ENCODE measurements around the gene DDAH1.

The DDAH1 gene

DNA sequence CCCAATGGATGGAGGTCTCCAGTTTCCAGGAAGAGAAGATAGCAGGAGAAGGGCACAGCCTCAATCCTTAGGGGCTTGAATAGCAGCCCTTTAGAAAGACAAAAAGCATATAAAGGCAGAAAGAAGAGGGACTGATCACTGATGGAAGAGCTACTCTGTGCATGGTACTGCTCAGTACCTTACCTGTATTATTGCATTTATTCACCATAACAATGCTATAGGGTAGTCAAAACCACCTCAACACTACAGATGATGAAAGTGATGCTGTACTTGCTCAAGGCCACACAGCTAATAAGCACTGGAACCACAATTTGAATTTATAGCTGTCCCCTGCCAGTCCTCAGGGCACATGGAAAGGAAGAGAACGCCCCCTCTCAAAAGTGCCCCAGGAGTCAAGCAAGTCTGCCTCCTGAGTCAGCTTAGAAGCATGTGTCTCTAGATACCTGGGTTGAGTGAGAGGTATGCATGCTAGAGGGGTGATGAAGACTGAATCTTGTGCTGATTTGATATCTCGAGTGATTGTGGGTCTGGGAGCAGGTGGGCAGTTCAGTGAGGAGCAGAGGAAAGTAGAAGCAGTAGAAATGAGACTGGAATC is 13.6 kb downstream of the DDAH1 start:
- no peak for DNase-seq (ENCODE audit: low spot score)
- TF ChIP-seq, protein P1, sequence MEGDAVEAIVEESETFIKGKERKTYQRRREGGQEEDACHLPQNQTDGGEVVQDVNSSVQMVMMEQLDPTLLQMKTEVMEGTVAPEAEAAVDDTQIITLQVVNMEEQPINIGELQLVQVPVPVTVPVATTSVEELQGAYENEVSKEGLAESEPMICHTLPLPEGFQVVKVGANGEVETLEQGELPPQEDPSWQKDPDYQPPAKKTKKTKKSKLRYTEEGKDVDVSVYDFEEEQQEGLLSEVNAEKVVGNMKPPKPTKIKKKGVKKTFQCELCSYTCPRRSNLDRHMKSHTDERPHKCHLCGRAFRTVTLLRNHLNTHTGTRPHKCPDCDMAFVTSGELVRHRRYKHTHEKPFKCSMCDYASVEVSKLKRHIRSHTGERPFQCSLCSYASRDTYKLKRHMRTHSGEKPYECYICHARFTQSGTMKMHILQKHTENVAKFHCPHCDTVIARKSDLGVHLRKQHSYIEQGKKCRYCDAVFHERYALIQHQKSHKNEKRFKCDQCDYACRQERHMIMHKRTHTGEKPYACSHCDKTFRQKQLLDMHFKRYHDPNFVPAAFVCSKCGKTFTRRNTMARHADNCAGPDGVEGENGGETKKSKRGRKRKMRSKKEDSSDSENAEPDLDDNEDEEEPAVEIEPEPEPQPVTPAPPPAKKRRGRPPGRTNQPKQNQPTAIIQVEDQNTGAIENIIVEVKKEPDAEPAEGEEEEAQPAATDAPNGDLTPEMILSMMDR (IDR thresholded peaks at IDR 0.05; ENCODE audit: extremely low read depth, missing control alignments), result no peak

DNA sequence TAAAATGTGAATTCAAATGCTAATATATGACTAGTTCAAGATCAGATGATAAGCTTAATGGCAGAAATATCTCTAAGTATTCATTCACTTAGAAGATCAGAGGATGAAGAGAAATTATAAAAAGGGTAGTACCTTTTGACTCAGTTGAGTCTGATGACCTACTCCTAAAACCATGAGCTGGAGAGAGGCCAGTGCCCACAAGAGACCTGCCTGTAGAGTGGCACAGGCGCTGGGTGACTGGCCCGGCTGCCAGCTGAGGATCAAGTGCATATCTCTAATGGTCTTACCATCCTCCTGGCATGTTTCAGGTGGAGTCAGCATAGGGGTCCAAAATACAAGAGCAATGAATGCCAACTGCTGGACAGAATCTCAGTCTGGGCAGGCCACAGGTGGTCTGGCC is 14.1 kb downstream of the DDAH1 start:
- TF ChIP-seq, protein P1 (IDR thresholded peaks at IDR 0.05; ENCODE audit: extremely low read depth, missing control alignments), result no peak
- DNase-seq (ENCODE audit: low spot score), result no peak

DNA sequence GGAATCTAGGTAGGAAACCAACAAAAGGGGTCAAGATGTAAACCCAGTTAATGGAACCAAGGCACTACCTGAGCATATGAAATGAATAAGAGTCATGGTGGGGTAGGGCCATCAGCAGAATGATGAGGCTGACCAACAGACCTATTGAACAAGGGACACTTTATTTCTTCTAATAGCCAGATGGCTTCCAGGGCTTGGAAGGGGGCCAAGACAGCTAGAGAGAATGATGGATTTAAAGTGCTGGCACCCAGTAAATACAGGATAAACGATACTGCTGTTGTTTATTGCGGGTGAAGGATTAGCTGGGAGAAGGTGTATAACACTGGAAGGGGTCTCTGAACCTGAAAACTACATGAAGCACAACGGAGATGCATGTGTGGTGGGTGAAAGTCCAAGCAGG is 15.6 kb downstream of the DDAH1 start:
- no peak for DNase-seq (ENCODE audit: low spot score)
- TF ChIP-seq, protein P1 (IDR thresholded peaks at IDR 0.05; ENCODE audit: extremely low read depth, missing control alignments), result no peak

DNA sequence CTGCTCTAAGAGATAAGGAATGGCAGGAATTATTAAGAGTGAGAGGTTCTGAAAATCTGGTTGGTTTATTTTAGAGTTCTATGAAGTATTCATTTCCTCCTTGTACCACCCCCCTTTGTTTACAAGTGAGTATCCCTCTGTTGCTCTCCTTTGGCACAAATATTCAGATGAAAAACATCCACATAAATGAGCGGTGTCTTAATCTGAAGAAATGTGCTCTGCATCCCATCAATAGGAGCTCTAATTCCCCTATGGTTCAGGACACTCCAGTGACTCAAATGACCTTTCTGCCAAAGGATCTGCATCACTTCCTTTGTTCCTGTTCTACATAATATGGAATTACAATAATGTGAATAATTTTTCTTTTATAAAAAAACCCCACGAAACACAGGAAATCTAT is 16.6 kb downstream of the DDAH1 start:
- TF ChIP-seq, protein P1 (IDR thresholded peaks at IDR 0.05; ENCODE audit: extremely low read depth, missing control alignments), result no peak
- no peak for DNase-seq (ENCODE audit: low spot score)

DNA sequence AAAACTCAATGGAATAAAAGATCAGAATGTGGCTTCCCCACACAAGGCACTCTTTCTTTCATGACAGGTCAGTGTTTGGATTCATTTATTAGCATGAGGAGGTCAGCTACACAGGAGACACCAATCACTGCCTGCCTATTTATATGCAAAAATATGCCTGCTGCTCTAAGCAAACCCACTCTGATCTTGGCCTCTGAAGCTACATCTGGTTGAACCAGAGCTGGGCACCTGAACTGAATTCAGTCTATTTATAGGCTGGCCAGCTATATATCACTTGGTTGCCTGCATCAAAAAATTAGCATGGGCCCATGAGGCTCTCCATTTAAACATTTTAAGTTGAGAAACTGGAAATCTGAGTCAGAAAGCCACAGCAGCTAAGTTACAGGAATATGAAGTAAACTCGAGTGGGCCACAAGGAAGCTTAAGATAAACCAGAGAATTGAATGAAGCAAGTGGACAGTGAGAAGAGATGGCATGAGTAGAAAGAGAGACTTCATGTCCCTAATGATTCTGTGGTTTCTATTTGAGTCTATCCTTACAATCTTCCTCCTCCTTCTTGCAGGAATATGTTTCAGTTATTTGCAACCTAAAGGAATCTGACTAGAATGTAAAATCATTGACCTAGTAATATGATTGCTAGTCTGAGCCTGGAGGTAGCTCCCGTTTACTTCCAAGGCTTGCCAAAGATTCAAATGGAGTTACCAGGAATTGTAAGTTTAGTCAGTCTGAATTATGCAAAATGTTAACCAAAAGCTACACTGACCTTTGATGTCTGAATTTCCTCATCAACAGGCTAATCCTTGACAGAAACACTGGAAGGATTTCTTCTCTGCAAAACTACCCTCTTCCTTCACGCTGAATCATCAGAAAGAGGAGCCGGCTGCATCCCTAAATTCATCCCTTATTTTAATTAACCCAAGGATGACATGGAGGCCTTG is 17.7 kb downstream of the DDAH1 start:
- no peak for DNase-seq (ENCODE audit: low spot score)
- TF ChIP-seq, protein P1 (IDR thresholded peaks at IDR 0.05; ENCODE audit: extremely low read depth, missing control alignments), result no peak

DNA sequence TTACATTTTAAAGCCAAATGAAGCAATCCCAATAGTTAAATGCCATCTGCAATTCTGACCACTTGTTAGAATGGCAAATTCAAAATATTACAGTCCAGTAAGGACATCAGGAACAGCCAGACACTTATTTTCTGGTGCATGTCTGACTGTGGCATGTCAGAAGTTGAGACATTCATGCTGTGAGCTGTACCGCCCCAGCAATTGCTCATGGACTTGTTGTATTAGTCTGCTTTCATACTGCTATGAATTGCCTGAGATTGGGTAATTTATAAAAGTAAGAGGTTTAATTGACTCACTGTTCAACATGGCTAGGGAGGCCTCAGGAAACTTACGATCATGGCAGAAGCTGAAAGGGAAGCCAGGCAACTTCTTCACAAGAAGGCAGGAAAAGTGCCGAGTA is 19.1 kb downstream of the DDAH1 start:
- TF ChIP-seq, protein P1 (IDR thresholded peaks at IDR 0.05; ENCODE audit: extremely low read depth, missing control alignments), result no peak
- no peak for DNase-seq (ENCODE audit: low spot score)

DNA sequence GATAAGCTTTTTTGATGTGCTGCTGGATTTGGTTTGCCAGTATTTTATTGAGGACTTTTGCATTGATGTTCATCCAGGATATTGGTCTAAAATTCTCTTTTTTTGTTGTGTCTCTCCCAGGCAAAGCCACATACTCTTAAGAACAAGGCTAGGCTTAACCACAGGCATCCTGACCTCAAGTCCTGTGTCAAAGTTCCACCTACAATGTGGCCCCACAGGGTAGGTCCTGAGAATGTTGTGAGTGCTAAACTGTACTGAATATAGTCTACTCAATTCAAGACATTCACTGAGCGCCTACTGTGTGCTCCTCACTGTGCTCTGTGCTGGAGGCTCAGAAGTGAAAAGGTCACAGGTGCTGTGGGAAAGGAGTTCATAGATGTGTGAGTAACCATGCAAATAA is 20.6 kb downstream of the DDAH1 start:
- TF ChIP-seq, protein P1 (IDR thresholded peaks at IDR 0.05; ENCODE audit: extremely low read depth, missing control alignments), result no peak
- no peak for DNase-seq (ENCODE audit: low spot score)

All from GM20000 (cell line).